B cell (primary cell): ENCODE results near the gene ABCA2. TPM values are rescaled to one million over a fixed set of nuclear protein-coding genes. Genes with fewer than 3 reads are reported as not detected.

Source experiments
- ATAC-seq: fragments of 200-7000 bp; cut with Tn5 transposase; one replicate; pipeline ENCODE4 v1.10.0; 2021; ENCODE audit warnings: low read depth, mild to moderate bottlenecking, moderate number of reproducible peaks, moderate library complexity
- CTCF ChIA-PET: fragments of 350-600 bp; sonication (Branson Sonifier 250); formaldehyde crosslinking; loops from one replicate; lab custom pipeline; 2021; ENCODE audit warnings: antibody characterized with exemption, inconsistent platforms; lab: Charles Lee
- POLR2A ChIA-PET: fragments of 350-600 bp; sonication (Branson Sonifier 250); formaldehyde crosslinking; loops from one replicate; lab custom pipeline; 2021; ENCODE audit warnings: antibody characterized with exemption; lab: Charles Lee
- DNase-seq: peaks from one replicate; pipeline ENCODE4 v3.0.0; 2013
- H2AFZ ChIP-seq: 2 replicates; pipeline ENCODE4 v1.6.1; 2012; ENCODE audit warnings: mild to moderate bottlenecking, low read depth, low read length; ENCODE audit not compliant: insufficient read depth, poor library complexity, severe bottlenecking
- H3K27ac ChIP-seq, 2 donors: 1 replicate in 1 of 2; 2 replicates in 1 of 2; pipeline ENCODE4 v1.5.1; 2012 to 2013; ENCODE audit warnings: low read length in 2 of 2, mild to moderate bottlenecking in 2 of 2, moderate library complexity in 1 of 2
- H3K27me3 ChIP-seq, 4 experiments: fragments of 200-600 bp in 1 of 4; sonication (generic) in 1 of 4; replicated peaks in 1 of 4; 1 replicate in 2 of 4; 2 replicates in 2 of 4; pipeline versions ENCODE4 v1.6.1 to v1.7.0; 2013 to 2016; ENCODE audit warnings: low read length in 3 of 4, mild to moderate bottlenecking in 2 of 4, mixed read lengths in 1 of 4, moderate library complexity in 1 of 4; ENCODE audit not compliant: insufficient read depth in 4 of 4, control insufficient read depth in 3 of 4; ENCODE audit errors: control extremely low read depth in 1 of 4
- H3K36me3 ChIP-seq, 2 experiments: replicated peaks in 1 of 2; 1 replicate in 1 of 2; 2 replicates in 1 of 2; pipeline versions ENCODE4 v1.6.1 to v1.7.1; 2013; ENCODE audit warnings: low read length in 1 of 2; ENCODE audit not compliant: insufficient read depth in 2 of 2, control insufficient read depth in 1 of 2; ENCODE audit errors: control extremely low read depth in 1 of 2, extremely low read depth in 1 of 2
- H3K4me1 ChIP-seq, 2 donors: fragments of 200-600 bp in 1 of 2; sonication (generic) in 1 of 2; 1 replicate in 1 of 2; 2 replicates in 1 of 2; pipeline versions ENCODE4 v1.5.1 to v1.6.1; 2013 to 2017; ENCODE audit warnings: low read length in 2 of 2; ENCODE audit not compliant: control insufficient read depth in 2 of 2, insufficient read depth in 2 of 2
- H3K4me2 ChIP-seq: replicated peaks from 2 replicates; pipeline ENCODE3; 2012; ENCODE audit warnings: mild to moderate bottlenecking, low read depth, low read length; ENCODE audit not compliant: poor library complexity, severe bottlenecking
- H3K4me3 ChIP-seq, 5 experiments: fragments of 200-600 bp in 1 of 5; sonication (generic) in 1 of 5; 1 replicate in 3 of 5; 2 replicates in 2 of 5; pipeline versions ENCODE4 v1.5.1 to v1.7.0; 2011 to 2016; ENCODE audit warnings: low read length in 4 of 5, mild to moderate bottlenecking in 4 of 5, low read depth in 2 of 5, control low read depth in 1 of 5, moderate library complexity in 1 of 5; ENCODE audit not compliant: insufficient read depth in 1 of 5; ENCODE audit errors: control extremely low read depth in 1 of 5, extremely low read depth in 1 of 5
- H3K79me2 ChIP-seq: fragments of 200-600 bp; sonication (generic); one replicate; pipeline ENCODE4 v1.6.0; 2016; ENCODE audit warnings: low read length; ENCODE audit not compliant: control insufficient read depth, insufficient read depth
- H3K9ac ChIP-seq: fragments of 200-600 bp; sonication (generic); 2 replicates; pipeline ENCODE4 v1.6.1; 2017; ENCODE audit warnings: mild to moderate bottlenecking, low read length, moderate library complexity
- H3K9me3 ChIP-seq, 3 donors: one replicate each; pipeline versions ENCODE4 v1.6.1 to v1.7.1; 2013; ENCODE audit warnings: low read length in 2 of 3; ENCODE audit not compliant: control insufficient read depth in 2 of 3, insufficient read depth in 1 of 3; ENCODE audit errors: control extremely low read depth in 1 of 3
- H4K20me1 ChIP-seq: 2 replicates; pipeline ENCODE4 v1.6.0; 2012; ENCODE audit warnings: mild to moderate bottlenecking, low read length; ENCODE audit not compliant: insufficient read depth, control insufficient read depth, poor library complexity, severe bottlenecking
- H3K27ac Mint-ChIP-seq: one replicate; pipeline ENCODE4 v1.8.0; 2021; ENCODE audit warnings: mixed read lengths
- H3K27me3 Mint-ChIP-seq: one replicate; pipeline ENCODE4 v1.8.0; 2021; ENCODE audit warnings: mixed read lengths
- H3K4me1 Mint-ChIP-seq: one replicate; pipeline ENCODE4 v1.8.0; 2021; ENCODE audit warnings: mixed read lengths
- H3K4me3 Mint-ChIP-seq: one replicate; pipeline ENCODE4 v1.8.0; 2021; ENCODE audit warnings: mixed read lengths
- H3K9me3 Mint-ChIP-seq: one replicate; pipeline ENCODE4 v1.8.0; 2022; ENCODE audit warnings: mixed read lengths; ENCODE audit not compliant: insufficient read depth
- EZH2 ChIP-seq: IDR thresholded peaks from 2 replicates; pipeline ENCODE4 v1.6.1; 2012; ENCODE audit warnings: borderline replicate concordance, low read depth, mild to moderate bottlenecking, moderate library complexity, low read length; ENCODE audit not compliant: insufficient read depth, poor library complexity, severe bottlenecking
- WGBS: methylation state at CpG from one replicate; pipeline ENCODE4 v1.1.5; 2013; ENCODE audit warnings: missing lambda C conversion rate; ENCODE audit not compliant: insufficient coverage; 5-methylcytosine and 5-hydroxymethylcytosine counted together
- intact Hi-C: fragments of 100-400 bp; cut with micrococcal nuclease; formaldehyde crosslinking; loops from one replicate; pipeline ENCODE4 v1.10.0; 2022
- polyA plus RNA-seq: library from polyadenylated mRNA; depleted of rRNA; stranded (reverse); fragments of >200 nt; gene quantifications from 2 replicates; pipeline ENCODE4 v1.2.3, GENCODE V29; 2012
- total RNA-seq, 2 donors: library from RNA; stranded (reverse); fragments of 120-200 nt in 1 of 2; gene quantifications; 1 replicate in 1 of 2; 2 replicates in 1 of 2; pipeline versions ENCODE4 v1.2.3 to v1.2.4, GENCODE V29; 2013 to 2022
- TF ChIP-seq, protein P1 (sequence below): fragments of 200-600 bp; IDR thresholded peaks from one replicate; pipeline ENCODE4 v1.8.0; 2022; ENCODE audit warnings: antibody characterized with exemption, mild to moderate bottlenecking

The ABCA2 gene
- total and polyA plus RNA-seq, 2 donors (not counting 1 experiment from before 2014, with no cell fraction given), result 30.7 to 61.1 TPM

DNA sequence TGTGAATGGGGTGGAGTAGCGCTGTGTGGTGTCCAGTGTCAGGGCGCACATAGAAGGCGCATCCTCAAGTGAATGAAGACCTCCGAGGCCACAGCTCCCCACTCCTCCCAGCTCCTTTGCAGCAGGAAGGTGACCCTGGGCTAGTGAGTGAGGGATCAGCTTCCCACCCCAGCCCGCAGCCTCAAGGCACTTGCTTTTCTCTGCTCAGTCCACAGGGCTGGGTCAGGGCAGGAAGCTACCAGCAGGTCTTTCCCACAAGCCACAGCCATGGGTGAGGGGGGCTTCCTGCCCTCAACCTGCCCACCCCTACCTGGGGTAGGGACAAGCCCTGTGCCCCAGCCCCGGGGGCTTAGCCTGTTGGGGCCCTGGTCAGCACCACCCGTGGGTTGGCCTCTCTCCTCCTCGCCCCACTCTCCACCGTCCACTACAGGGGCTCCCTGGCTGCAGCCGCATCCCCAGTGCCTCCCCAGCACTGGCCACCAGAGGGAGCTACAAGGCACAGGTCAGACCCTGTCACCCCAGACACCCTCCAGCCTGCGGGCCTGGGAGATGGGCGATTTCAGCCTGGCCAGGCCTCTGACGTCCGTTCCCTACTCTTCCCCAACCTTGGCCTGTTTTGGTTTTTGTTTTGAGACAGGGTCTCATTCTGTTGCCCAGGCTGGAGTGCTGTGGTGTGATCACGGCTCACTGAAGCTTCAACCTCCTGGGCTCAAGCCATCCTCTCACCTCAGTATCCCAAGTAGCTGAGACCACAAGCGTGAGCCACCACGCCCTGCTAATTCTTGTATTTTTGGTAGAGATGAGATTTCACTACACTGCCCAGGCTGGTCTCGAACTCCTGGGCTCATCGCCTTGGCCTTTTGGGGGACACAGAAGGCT, 1.3 kb upstream of the ABCA2 start:
- Histone ChIP-seq H3K4me3 (peak overlapping the region; percentile 4 to 77 (median 66)), H3K27me3 (no peaks in the 10 kb centered on the region), H3K4me1 (peaks cover 61 to 78% of the 10 kb centered on the region in 2 donors), H2AFZ (peak overlapping the region; percentile 25), H3K36me3 (no peaks in the 10 kb centered on the region), H3K79me2 (peaks cover 12% of the 10 kb centered on the region), H3K9ac (peak overlapping the region; percentile 70), H3K27ac (peak overlapping the region in 1 of 2 donors; percentile 71), H4K20me1 (peaks cover 11% of the 10 kb centered on the region), H3K9me3 (peaks cover 0 to 7% (median 0%) of the 10 kb centered on the region in 3 donors), H3K4me2 (peak overlapping the region; percentile 100)
- H3K4me3 Mint-ChIP-seq, result peak overlapping the region; percentile 90
- ATAC-seq (peak; percentile 31), DNase-seq (peak; percentile 85)
- WGBS, result 8% methylated on average over 11 of the region's 19 CpGs
- peak overlapping the region; percentile 92 for H3K27ac Mint-ChIP-seq
- no peaks in the 10 kb centered on the region for H3K9me3 Mint-ChIP-seq
- ChIA-PET CTCF (interaction anchor here (0.6 to 5.9 kb wide), 44 partner anchors 9 to 263 kb away, joined by 3 to 49 read pairs (median 5); partner anchors contain the start of genes AJM1, C8G, CLIC3 and CYSRT1), POLR2A (interaction anchor here (0.6 to 3.0 kb wide), 11 partner anchors 18 to 410 kb away, joined by 3 to 19 read pairs (median 3); partner anchors contain the start of genes CLIC3 and PAXX)
- no peaks in the 10 kb centered on the region for H3K27me3 Mint-ChIP-seq
- intact Hi-C loops, result loop anchor here (1.0 to 2.0 kb wide), 2 partner anchors 36 to 242 kb away; partner anchors contain the start of gene PAXX
- H3K4me1 Mint-ChIP-seq, result peaks cover 66% of the 10 kb centered on the region
- no peak for TF ChIP-seq EZH2
- TF ChIP-seq, protein P1, sequence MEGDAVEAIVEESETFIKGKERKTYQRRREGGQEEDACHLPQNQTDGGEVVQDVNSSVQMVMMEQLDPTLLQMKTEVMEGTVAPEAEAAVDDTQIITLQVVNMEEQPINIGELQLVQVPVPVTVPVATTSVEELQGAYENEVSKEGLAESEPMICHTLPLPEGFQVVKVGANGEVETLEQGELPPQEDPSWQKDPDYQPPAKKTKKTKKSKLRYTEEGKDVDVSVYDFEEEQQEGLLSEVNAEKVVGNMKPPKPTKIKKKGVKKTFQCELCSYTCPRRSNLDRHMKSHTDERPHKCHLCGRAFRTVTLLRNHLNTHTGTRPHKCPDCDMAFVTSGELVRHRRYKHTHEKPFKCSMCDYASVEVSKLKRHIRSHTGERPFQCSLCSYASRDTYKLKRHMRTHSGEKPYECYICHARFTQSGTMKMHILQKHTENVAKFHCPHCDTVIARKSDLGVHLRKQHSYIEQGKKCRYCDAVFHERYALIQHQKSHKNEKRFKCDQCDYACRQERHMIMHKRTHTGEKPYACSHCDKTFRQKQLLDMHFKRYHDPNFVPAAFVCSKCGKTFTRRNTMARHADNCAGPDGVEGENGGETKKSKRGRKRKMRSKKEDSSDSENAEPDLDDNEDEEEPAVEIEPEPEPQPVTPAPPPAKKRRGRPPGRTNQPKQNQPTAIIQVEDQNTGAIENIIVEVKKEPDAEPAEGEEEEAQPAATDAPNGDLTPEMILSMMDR, result peak; percentile 87
